Epidermal melanocyte (primary cell): ENCODE results near the gene NPTX1.

Source experiments
- DNase-seq: peaks from one replicate; pipeline ENCODE4 v3.0.0; 2011; ENCODE audit warnings: low spot score; ENCODE audit not compliant: insufficient read length

The NPTX1 gene

GRCh38 chr17:80504686-80505413 lies 28.4 kb upstream of the NPTX1 start:
- no peak for DNase-seq

GRCh38 chr17:80503921-80504320 lies 27.5 kb upstream of the NPTX1 start:
- DNase-seq = no peak

GRCh38 chr17:80503031-80503430 lies 26.6 kb upstream of the NPTX1 start:
- no peak for DNase-seq

GRCh38 chr17:80502578-80502877 lies 26.1 kb upstream of the NPTX1 start:
- DNase-seq = no peak

- no peak for DNase-seq
These were observed 25.6 kb upstream of the NPTX1 start for GRCh38 chr17:80501741-80502577.

GRCh38 chr17:80499961-80500665 lies 23.7 kb upstream of the NPTX1 start:
- DNase-seq = no peak

GRCh38 chr17:80499560-80499959 lies 23.2 kb upstream of the NPTX1 start:
- no peak for DNase-seq

GRCh38 chr17:80498920-80499410 lies 22.6 kb upstream of the NPTX1 start:
- no peak for DNase-seq

GRCh38 chr17:80498242-80498919 lies 22.0 kb upstream of the NPTX1 start:
- DNase-seq = no peak

- no peak for DNase-seq
These were observed 21.4 kb upstream of the NPTX1 start for GRCh38 chr17:80497726-80498241.

GRCh38 chr17:80494547-80494946 lies 18.1 kb upstream of the NPTX1 start:
- DNase-seq = no peak

- DNase-seq = no peak
These were observed 16.1 kb upstream of the NPTX1 start for GRCh38 chr17:80492343-80493136.

GRCh38 chr17:80491478-80492342 lies 15.3 kb upstream of the NPTX1 start:
- no peak for DNase-seq

- DNase-seq = no peak
These were observed 11.1 kb upstream of the NPTX1 start for GRCh38 chr17:80487511-80487910.

GRCh38 chr17:80486692-80487091 lies 10.3 kb upstream of the NPTX1 start:
- no peak for DNase-seq

- no peak for DNase-seq
These were observed 9.4 kb upstream of the NPTX1 start for GRCh38 chr17:80485846-80486245.

GRCh38 chr17:80482555-80483308 lies 6.3 kb upstream of the NPTX1 start:
- DNase-seq = no peak

GRCh38 chr17:80482058-80482318 lies 5.6 kb upstream of the NPTX1 start:
- no peak for DNase-seq
